GM12865 (cell line): ENCODE data around the gene MRPS2.
"Not testable (repeated sequence)": the region's sequence is repeated elsewhere in the genome, so short reads cannot be mapped to it uniquely, and the experiment has no call there.

Experiments
- DNase-seq: peaks from one replicate; pipeline ENCODE4 v3.0.0; 2010; ENCODE audit warnings: low read depth
- H3K4me3 ChIP-seq: 2 replicates; pipeline ENCODE4 v1.5.1; 2011; ENCODE audit warnings: mild to moderate bottlenecking, low read depth, low read length, control low read depth
- CTCF ChIP-seq: IDR thresholded peaks from 2 replicates; pipeline ENCODE4 v1.5.1; 2011; ENCODE audit warnings: low read length, control low read depth, low read depth, inconsistent platforms; ENCODE audit not compliant: insufficient read depth; ENCODE audit errors: missing control alignments

MRPS2 gene

GRCh38 chr9:135547756-135548736, 47.6 kb downstream of the MRPS2 start:
- no peak for TF ChIP-seq CTCF
- no peak overlapping the region for H3K4me3 ChIP-seq
- no peak for DNase-seq

GRCh38 chr9:135549478-135550343, 49.2 kb downstream of the MRPS2 start:
- not testable (repeated sequence) for H3K4me3 ChIP-seq, DNase-seq

DNA sequence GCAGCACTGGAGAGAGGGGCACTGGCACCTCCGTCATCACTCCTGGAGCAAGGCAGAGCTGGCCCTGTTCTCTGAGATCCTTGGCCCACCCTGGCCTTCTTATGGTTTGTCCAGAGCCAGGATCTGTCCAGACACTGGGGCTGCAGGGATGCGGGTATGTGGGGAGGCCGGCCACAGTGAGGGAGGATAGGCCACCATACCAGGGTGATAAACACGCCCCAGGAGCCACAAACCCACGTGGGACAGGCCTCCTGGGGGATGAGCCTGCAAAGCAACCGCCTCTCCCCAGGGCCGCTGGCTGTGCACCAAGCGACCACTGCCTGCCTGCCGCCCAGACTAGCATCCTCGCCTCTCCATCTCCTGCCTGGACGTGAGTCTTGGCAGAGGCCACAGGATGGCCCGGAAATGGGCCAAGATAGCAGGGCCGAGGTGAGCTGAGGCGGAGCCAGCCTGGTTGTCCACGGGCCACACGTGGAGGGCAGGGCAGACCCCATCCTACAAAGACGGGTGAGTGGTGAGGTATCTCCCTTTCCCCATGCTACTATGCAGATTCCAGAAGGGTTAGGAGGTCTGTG, 49.9 kb downstream of the MRPS2 start:
- H3K4me3 ChIP-seq: no peak overlapping the region
- TF ChIP-seq CTCF: no peak
- no peak for DNase-seq

DNA sequence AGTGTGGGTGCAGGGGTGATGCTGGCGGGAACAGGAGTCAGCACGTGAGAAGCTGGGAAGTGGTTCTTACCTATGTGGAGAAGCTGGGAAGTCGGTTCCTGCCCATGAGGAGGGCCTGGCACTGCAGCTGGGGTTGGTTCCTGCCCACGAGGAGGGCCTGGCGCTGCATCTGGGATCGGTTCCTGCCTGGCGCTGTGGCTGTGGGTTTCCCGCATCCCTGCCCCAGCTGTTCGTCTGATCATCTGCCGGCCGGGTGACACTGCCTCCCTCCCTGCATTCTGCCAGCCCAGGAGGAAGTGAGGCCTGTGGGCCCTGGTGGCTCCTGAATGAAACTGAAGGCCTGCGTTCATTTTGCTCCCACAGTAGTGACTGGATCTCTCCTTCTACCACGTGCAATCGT, 50.5 kb downstream of the MRPS2 start:
- TF ChIP-seq CTCF: no peak
- H3K4me3 ChIP-seq: no peak overlapping the region
- no peak for DNase-seq

GRCh38 chr9:135551456-135551855, 51.0 kb downstream of the MRPS2 start:
- TF ChIP-seq CTCF: no peak
- no peak overlapping the region for H3K4me3 ChIP-seq
- no peak for DNase-seq

GRCh38 chr9:135552021-135552697, 51.7 kb downstream of the MRPS2 start:
- H3K4me3 ChIP-seq: no peak overlapping the region
- no peak for TF ChIP-seq CTCF
- DNase-seq: no peak
